Astrocyte of the cerebellum (primary cell): Measurements from ENCODE around the gene MZT1.

Experiments used
- DNase-seq: peaks from one replicate; pipeline ENCODE4 v3.0.0-alpha.2; 2011; ENCODE audit warnings: low read depth
- H3K4me3 ChIP-seq: 2 replicates; pipeline ENCODE4 v1.5.1; 2011; ENCODE audit warnings: mild to moderate bottlenecking, low read depth, low read length, moderate library complexity
- CTCF ChIP-seq: IDR thresholded peaks from 2 replicates; pipeline ENCODE4 v1.5.1; 2012; ENCODE audit warnings: low read length, low read depth, moderate library complexity, mild to moderate bottlenecking; ENCODE audit errors: missing control alignments
- in situ Hi-C: cut with HindIII; loops from 2 replicates; pipeline ENCODE4 v1.10.0; 2017; ENCODE audit warnings: low sequenced_read_pairs

MZT1 gene

GRCh38 chr13:72716776-72717175, 10.7 kb downstream of the MZT1 start:
- H3K4me3 ChIP-seq, result no peak overlapping the region
- no peak for TF ChIP-seq CTCF
- DNase-seq, result no peak
- in situ Hi-C loops, result no loop called here

- no peak for DNase-seq
- no peak for TF ChIP-seq CTCF
- no peak overlapping the region for H3K4me3 ChIP-seq
- in situ Hi-C loops, result no loop called here
Observed at GRCh38 chr13:72700509-72700908, 26.9 kb downstream of the MZT1 start.

- no peak overlapping the region for H3K4me3 ChIP-seq
- DNase-seq, result no peak
- no peak for TF ChIP-seq CTCF
- in situ Hi-C loops, result loop anchor here (25.0 kb wide), 1 partner anchor 1736 kb away; no protein-coding TSS in a partner anchor
Observed at GRCh38 chr13:72698164-72698563, 29.3 kb downstream of the MZT1 start.

GRCh38 chr13:72696579-72696978, 30.9 kb downstream of the MZT1 start:
- no peak overlapping the region for H3K4me3 ChIP-seq
- DNase-seq, result peak; percentile 26
- in situ Hi-C loops, result loop anchor here (25.0 kb wide), 1 partner anchor 1734 kb away; no protein-coding TSS in a partner anchor
- TF ChIP-seq CTCF, result no peak

GRCh38 chr13:72694314-72694713, 33.1 kb downstream of the MZT1 start:
- TF ChIP-seq CTCF, result no peak
- DNase-seq, result no peak
- in situ Hi-C loops, result loop anchor here (25.0 kb wide), 1 partner anchor 1732 kb away; no protein-coding TSS in a partner anchor
- no peak overlapping the region for H3K4me3 ChIP-seq

- in situ Hi-C loops, result loop anchor here (25.0 kb wide), 1 partner anchor 1732 kb away; no protein-coding TSS in a partner anchor
- DNase-seq, result no peak
Observed at GRCh38 chr13:72693832-72694231, 33.6 kb downstream of the MZT1 start.

More at GRCh38 chr13:72693832-72694231, 33.6 kb downstream of the MZT1 start:
- TF ChIP-seq CTCF, result no peak
- no peak overlapping the region for H3K4me3 ChIP-seq
